ENCODE data around the gene SLC27A5. TPM values are rescaled to one million over a fixed set of nuclear protein-coding genes. Genes with fewer than 3 reads are reported as not detected.

The SLC27A5 gene
- total and polyA plus RNA-seq, 9 of the 15 experiments (the other 6 are each of a cell fraction or from before 2014, with no cell fraction given) = 42.2 to 318 (median 64.7) TPM

- TF ChIP-seq RREB1 (CRISPR knock-in tag; IDR thresholded peaks at IDR 0.05) (peak; percentile 96), EWSR1 (IDR thresholded peaks at IDR 0.05; ENCODE audit: borderline replicate concordance, low read depth, partially characterized antibody) (no peak), LEF1 (IDR thresholded peaks at IDR 0.05) (peak; percentile 66), USF1 (CRISPR knock-in tag; IDR thresholded peaks at IDR 0.05) (no peak), ZNF395 (CRISPR knock-in tag; IDR thresholded peaks at IDR 0.05) (peak; percentile 80; the same call in 1 of the 2 replicates), SMC3 (conservative IDR thresholded peaks at IDR 0.05; ENCODE audit: insufficient read depth, low read depth, low read length) (peak; percentile 59), KDM1A (IDR thresholded peaks at IDR 0.05) (peak in 1 of 2 experiments; percentile 38; a peak in 1 of 4 replicates), ZBTB34 (CRISPR knock-in tag; IDR thresholded peaks at IDR 0.05) (no peak), MYBL2 (IDR thresholded peaks at IDR 0.05; ENCODE audit: low read depth) (peak; percentile 59; the same call in 1 of the 2 replicates), MYBL2 (CRISPR knock-in tag; IDR thresholded peaks at IDR 0.05; ENCODE audit: borderline replicate concordance) (no peak), GMEB1 (CRISPR knock-in tag; IDR thresholded peaks at IDR 0.05) (peak; percentile 88), KLF1 (tag; IDR thresholded peaks at IDR 0.05) (peak; percentile 86), RHOXF2B (CRISPR knock-in tag; conservative IDR thresholded peaks at IDR 0.05) (no peak), SRF (CRISPR knock-in tag; IDR thresholded peaks at IDR 0.05) (peak in 1 of 2 experiments; percentile 75; a peak in 1 of 4 replicates), SLC30A9 (CRISPR knock-in tag; IDR thresholded peaks at IDR 0.05) (0 out of 2 replicates have a peak, but pooled peaks have one; percentile 30)
These were observed 7.8 kb upstream of the SLC27A5 start, which contains the start of gene ZBTB45 (continued) for GRCh38 chr19:58519355-58520256.

Measured in K562 (cell line).